ENCODE measurements around the gene TLE3. TPM values are rescaled to one million over a fixed set of nuclear protein-coding genes. Genes with fewer than 3 reads are reported as not detected.

TLE3 gene
- polyA plus RNA-seq, 1 of the 3 experiments (the other 2 are of a cell fraction): 14.7 TPM

GRCh38 chr15:70088887-70089691 is 8.6 kb downstream of the TLE3 start:
- Histone ChIP-seq H3K9ac (no peak overlapping the region), H3K79me2 (ENCODE audit: insufficient read depth) (peaks cover 18% of the 10 kb centered on the region), H3F3A (replicated peaks; ENCODE audit: insufficient read depth) (peaks cover 8% of the 10 kb centered on the region), H3K27ac (ENCODE audit: low read depth in 2 of 2, low read length in 1 of 2) (no peak overlapping the region), H3K4me1 (ENCODE audit: control insufficient read depth in 1 of 2, insufficient read depth in 2 of 2, low read depth in 1 of 2, low read length in 1 of 2) (peaks cover 7 to 68% of the 10 kb centered on the region in 2 experiments; a peak in 3 of 4 replicates), H2AFZ (ENCODE audit: low read depth) (no peak overlapping the region), H3K4me2 (no peak overlapping the region), H3K9me3 (no peaks in the 10 kb centered on the region), H4K20me1 (ENCODE audit: insufficient read depth) (peaks cover 77% of the 10 kb centered on the region), H3K36me3 (replicated peaks in 1 of 2; ENCODE audit: control insufficient read depth in 1 of 2, insufficient read depth in 2 of 2, low read length in 1 of 2) (peaks cover 17 to 83% of the 10 kb centered on the region in 2 experiments), H3K27me3 (ENCODE audit: insufficient read depth) (no peaks in the 10 kb centered on the region), H3K9me2 (no peaks in the 10 kb centered on the region), H3K4me3 (ENCODE audit: low read depth in 2 of 2, low read length in 1 of 2) (no peak overlapping the region)
- 90% methylated on average over 19 of the region's 23 CpGs for WGBS (ENCODE audit: low lambda C conversion rate)
- no peak for TF ChIP-seq EP300 (IDR thresholded peaks at IDR 0.05; ENCODE audit: borderline replicate concordance in 1 of 2, low read depth in 1 of 2, low read length in 1 of 2)
- no peak for TF ChIP-seq SIN3A (IDR thresholded peaks at IDR 0.05; ENCODE audit: borderline replicate concordance, low read depth, low read length)
- no peak for TF ChIP-seq POLR2AphosphoS5 (IDR thresholded peaks at IDR 0.05; ENCODE audit: low read depth, low read length)
- TF ChIP-seq, protein P1, sequence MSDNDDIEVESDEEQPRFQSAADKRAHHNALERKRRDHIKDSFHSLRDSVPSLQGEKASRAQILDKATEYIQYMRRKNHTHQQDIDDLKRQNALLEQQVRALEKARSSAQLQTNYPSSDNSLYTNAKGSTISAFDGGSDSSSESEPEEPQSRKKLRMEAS (IDR thresholded peaks at IDR 0.05; ENCODE audit: low read depth): no peak
- no peak for TF ChIP-seq EZH2phosphoT487 (IDR thresholded peaks at IDR 0.05; ENCODE audit: borderline replicate concordance, low read depth)
- no peak for TF ChIP-seq FOXM1 (IDR thresholded peaks at IDR 0.05; ENCODE audit: low read depth)
- no peak for TF ChIP-seq RXRA (IDR thresholded peaks at IDR 0.05; ENCODE audit: borderline replicate concordance, low read depth)
- TF ChIP-seq RCOR1 (IDR thresholded peaks at IDR 0.05; ENCODE audit: low read length): no peak
- no peak for TF ChIP-seq TCF12 (IDR thresholded peaks at IDR 0.05)
- TF ChIP-seq NRF1 (IDR thresholded peaks at IDR 0.05; ENCODE audit: low read depth, low read length): no peak
- TF ChIP-seq RAD21 (IDR thresholded peaks at IDR 0.05; ENCODE audit: low read length): no peak
- no peak for TF ChIP-seq TEAD4 (IDR thresholded peaks at IDR 0.05; ENCODE audit: borderline replicate concordance, insufficient read depth)
- no peak for TF ChIP-seq USF2 (IDR thresholded peaks at IDR 0.05; ENCODE audit: borderline replicate concordance, low read depth, low read length)
- ChIA-PET CTCF (no interaction called here), POLR2A (no interaction called here)
- no peak for DNase-seq

GRCh38 chr15:70088455-70088854 is 9.3 kb downstream of the TLE3 start:
- Histone ChIP-seq H3F3A (replicated peaks; ENCODE audit: insufficient read depth) (peaks cover 4% of the 10 kb centered on the region), H3K36me3 (replicated peaks in 1 of 2; ENCODE audit: control insufficient read depth in 1 of 2, insufficient read depth in 2 of 2, low read length in 1 of 2) (peaks cover 14 to 83% of the 10 kb centered on the region in 2 experiments), H3K9ac (no peak overlapping the region), H3K9me3 (no peaks in the 10 kb centered on the region), H3K27ac (ENCODE audit: low read depth in 2 of 2, low read length in 1 of 2) (no peak overlapping the region), H4K20me1 (ENCODE audit: insufficient read depth) (peaks cover 76% of the 10 kb centered on the region), H3K9me2 (no peaks in the 10 kb centered on the region), H3K27me3 (ENCODE audit: insufficient read depth) (no peaks in the 10 kb centered on the region), H3K4me2 (no peak overlapping the region), H3K4me1 (ENCODE audit: control insufficient read depth in 1 of 2, insufficient read depth in 2 of 2, low read depth in 1 of 2, low read length in 1 of 2) (peaks cover 7 to 65% of the 10 kb centered on the region in 2 experiments; a peak in 3 of 4 replicates), H3K79me2 (ENCODE audit: insufficient read depth) (peaks cover 17% of the 10 kb centered on the region), H3K4me3 (ENCODE audit: low read depth in 2 of 2, low read length in 1 of 2) (no peak overlapping the region), H2AFZ (ENCODE audit: low read depth) (no peak overlapping the region)
- no peak for TF ChIP-seq USF1 (IDR thresholded peaks at IDR 0.05; ENCODE audit: borderline replicate concordance, low read depth)
- no peak for TF ChIP-seq PBX3 (IDR thresholded peaks at IDR 0.05)
- ChIA-PET POLR2A (no interaction called here), CTCF (interaction anchor here (1.6 kb wide), 1 partner anchor 8 kb away, joined by 3 read pairs; no protein-coding TSS in a partner anchor)
- WGBS (ENCODE audit: low lambda C conversion rate): 95% methylated on average over 3 of the region's 3 CpGs
- DNase-seq: no peak
